Cardiac muscle cell (in vitro differentiated cells and primary cell): ENCODE data around the gene MEF2B. TPM values are rescaled to one million over a fixed set of nuclear protein-coding genes. Genes with fewer than 3 reads are reported as not detected.

Experiments used
- DNase-seq, 2 donors: peaks; one replicate each; pipeline versions ENCODE4 v3.0.0 to v3.0.0-alpha.2; 2010 to 2017; ENCODE audit warnings: low read depth in 1 of 2, low spot score in 1 of 2
- H3K27ac ChIP-seq: fragments of 200-600 bp; sonication (generic); 2 replicates; pipeline ENCODE4 v1.5.1; 2016
- H3K27me3 ChIP-seq: fragments of 200-600 bp; sonication (generic); 2 replicates; pipeline ENCODE4 v1.6.0; 2016; ENCODE audit warnings: control low read depth
- H3K36me3 ChIP-seq: fragments of 200-600 bp; sonication (generic); 2 replicates; pipeline ENCODE4 v1.5.1; 2016; ENCODE audit warnings: control low read depth
- H3K4me1 ChIP-seq: fragments of 200-600 bp; sonication (generic); 2 replicates; pipeline ENCODE4 v1.8.1; 2017; ENCODE audit warnings: low read depth, mild to moderate bottlenecking, mixed run types
- H3K4me3 ChIP-seq: fragments of 200-600 bp; sonication (generic); 2 replicates; pipeline ENCODE4 v1.5.1; 2016; ENCODE audit warnings: mild to moderate bottlenecking
- H3K9me3 ChIP-seq: fragments of 200-600 bp; sonication (generic); 2 replicates; pipeline ENCODE4 v1.5.1; 2017; ENCODE audit warnings: low read depth, mild to moderate bottlenecking, control low read depth
- CTCF ChIP-seq: IDR thresholded peaks from 2 replicates; pipeline ENCODE4 v1.5.1; 2012; ENCODE audit warnings: low read depth, mild to moderate bottlenecking, low read length
- polyA plus RNA-seq: library from polyadenylated mRNA; unstranded; fragments of >200 nt; fragmentation: Nextera tagmentation; extraction: Ambion mirVana; gene quantifications from 2 replicates; pipeline ENCODE4 v1.2.1, GENCODE V29; 2016
- total RNA-seq: library from RNA; depleted of rRNA; stranded (reverse); fragments of >200 nt; gene quantifications from 2 replicates; pipeline ENCODE4 v1.2.3, GENCODE V29; 2016

The MEF2B gene
- total and polyA plus RNA-seq, 2 experiments from 2014 or later: 1.2 TPM; not detected in 1

GRCh38 chr19:19122902-19123301 lies 47.2 kb downstream of the MEF2B start:
- H3K9me3 ChIP-seq: no peaks in the 10 kb centered on the region
- H3K27ac ChIP-seq: no peak overlapping the region
- H3K4me3 ChIP-seq: no peak overlapping the region
- TF ChIP-seq CTCF: no peak
- H3K36me3 ChIP-seq: peaks cover 3% of the 10 kb centered on the region
- no peak for DNase-seq
- peaks cover 7% of the 10 kb centered on the region for H3K4me1 ChIP-seq
- no peaks in the 10 kb centered on the region for H3K27me3 ChIP-seq

GRCh38 chr19:19121371-19121770 lies 48.7 kb downstream of the MEF2B start:
- no peak for TF ChIP-seq CTCF
- DNase-seq: no peak
- no peak overlapping the region for H3K4me3 ChIP-seq
- H3K27me3 ChIP-seq: no peaks in the 10 kb centered on the region
- H3K9me3 ChIP-seq: no peaks in the 10 kb centered on the region
- peaks cover 7% of the 10 kb centered on the region for H3K4me1 ChIP-seq
- H3K27ac ChIP-seq: peak overlapping the region; percentile 71
- H3K36me3 ChIP-seq: peaks cover 3% of the 10 kb centered on the region

- peak; percentile 95 for DNase-seq
- Histone ChIP-seq H3K9me3 (no peaks in the 10 kb centered on the region), H3K27me3 (no peaks in the 10 kb centered on the region), H3K4me3 (no peak overlapping the region), H3K4me1 (peaks cover 7% of the 10 kb centered on the region), H3K27ac (peak overlapping the region; percentile 75), H3K36me3 (peaks cover 3% of the 10 kb centered on the region)
- TF ChIP-seq CTCF: no peak
Measured at GRCh38 chr19:19120308-19121231, 49.5 kb downstream of the MEF2B start.

- Histone ChIP-seq H3K27me3 (no peaks in the 10 kb centered on the region), H3K9me3 (no peaks in the 10 kb centered on the region), H3K27ac (peak overlapping the region; percentile 75), H3K4me1 (peaks cover 7% of the 10 kb centered on the region), H3K36me3 (peaks cover 3% of the 10 kb centered on the region), H3K4me3 (no peak overlapping the region)
- no peak for TF ChIP-seq CTCF
- DNase-seq: no peak
Measured at GRCh38 chr19:19119325-19120237, 50.5 kb downstream of the MEF2B start.

GRCh38 chr19:19115954-19116353 lies 54.1 kb downstream of the MEF2B start:
- H3K27ac ChIP-seq: no peak overlapping the region
- H3K36me3 ChIP-seq: no peaks in the 10 kb centered on the region
- no peak overlapping the region for H3K4me3 ChIP-seq
- peak; percentile 19 to 24 for DNase-seq
- H3K27me3 ChIP-seq: no peaks in the 10 kb centered on the region
- H3K9me3 ChIP-seq: no peaks in the 10 kb centered on the region
- TF ChIP-seq CTCF: peak; percentile 64
- peaks cover 18% of the 10 kb centered on the region for H3K4me1 ChIP-seq
